Measurements from ENCODE around the gene PLIN4. TPM values are rescaled to one million over a fixed set of nuclear protein-coding genes. Genes with fewer than 3 reads are reported as not detected.

PLIN4 gene
- total and polyA plus RNA-seq, 2 donors (not counting 1 experiment from before 2014, with no cell fraction given): 0.07 to 5.3 TPM

DNA sequence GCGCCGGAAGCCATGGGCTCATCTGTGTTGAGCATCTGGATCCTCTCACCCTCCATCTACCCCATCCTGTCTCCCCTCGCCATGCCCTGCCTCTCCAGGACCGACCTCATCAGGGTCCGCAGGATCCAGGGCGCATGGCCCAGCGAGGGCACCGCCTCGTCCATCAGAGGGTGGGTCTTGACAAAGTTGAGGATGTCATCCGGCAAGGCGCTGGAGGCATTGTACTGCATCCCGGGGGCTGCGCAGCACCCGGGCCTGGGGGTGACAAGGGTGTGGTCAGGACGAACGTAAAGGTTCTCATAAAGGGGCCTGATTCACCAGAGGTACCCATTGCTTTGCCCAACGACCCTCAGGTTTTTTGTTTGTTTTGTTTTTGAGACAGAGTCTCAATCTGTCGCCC lies 31.7 kb upstream of the PLIN4 start:
- Histone ChIP-seq H3K27ac (ENCODE audit: insufficient read depth, low read length) (no peak overlapping the region), H3K9me3 (ENCODE audit: control insufficient read depth, insufficient read depth, low read depth, low read length) (no peaks in the 10 kb centered on the region), H3K27me3 (ENCODE audit: control insufficient read depth, insufficient read depth, low read length) (no peaks in the 10 kb centered on the region), H3K4me2 (ENCODE audit: extremely low read depth, insufficient read depth, low read length) (no peak overlapping the region), H3K9ac (ENCODE audit: insufficient read depth, low read length) (no peak overlapping the region), H2AFZ (ENCODE audit: low read length) (no peak overlapping the region), H3K4me3 (replicated peaks in 1 of 4; ENCODE audit: control extremely low read depth in 1 of 4, insufficient read depth in 1 of 4, low read depth in 3 of 4, low read length in 4 of 4) (no peak overlapping the region), H3K4me1 (ENCODE audit: control insufficient read depth, extremely low read depth, insufficient read depth, low read length) (no peaks in the 10 kb centered on the region), H3K36me3 (ENCODE audit: control insufficient read depth, insufficient read depth, low read length) (no peaks in the 10 kb centered on the region), H4K20me1 (ENCODE audit: control insufficient read depth, extremely low read depth, insufficient read depth, low read length) (no peaks in the 10 kb centered on the region), H3K79me2 (ENCODE audit: control insufficient read depth, insufficient read depth, low read length) (no peaks in the 10 kb centered on the region)
- DNase-seq (ENCODE audit: low read depth in 2 of 2): no peak
- TF ChIP-seq, protein P1, sequence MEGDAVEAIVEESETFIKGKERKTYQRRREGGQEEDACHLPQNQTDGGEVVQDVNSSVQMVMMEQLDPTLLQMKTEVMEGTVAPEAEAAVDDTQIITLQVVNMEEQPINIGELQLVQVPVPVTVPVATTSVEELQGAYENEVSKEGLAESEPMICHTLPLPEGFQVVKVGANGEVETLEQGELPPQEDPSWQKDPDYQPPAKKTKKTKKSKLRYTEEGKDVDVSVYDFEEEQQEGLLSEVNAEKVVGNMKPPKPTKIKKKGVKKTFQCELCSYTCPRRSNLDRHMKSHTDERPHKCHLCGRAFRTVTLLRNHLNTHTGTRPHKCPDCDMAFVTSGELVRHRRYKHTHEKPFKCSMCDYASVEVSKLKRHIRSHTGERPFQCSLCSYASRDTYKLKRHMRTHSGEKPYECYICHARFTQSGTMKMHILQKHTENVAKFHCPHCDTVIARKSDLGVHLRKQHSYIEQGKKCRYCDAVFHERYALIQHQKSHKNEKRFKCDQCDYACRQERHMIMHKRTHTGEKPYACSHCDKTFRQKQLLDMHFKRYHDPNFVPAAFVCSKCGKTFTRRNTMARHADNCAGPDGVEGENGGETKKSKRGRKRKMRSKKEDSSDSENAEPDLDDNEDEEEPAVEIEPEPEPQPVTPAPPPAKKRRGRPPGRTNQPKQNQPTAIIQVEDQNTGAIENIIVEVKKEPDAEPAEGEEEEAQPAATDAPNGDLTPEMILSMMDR (conservative IDR thresholded peaks at IDR 0.05 in 1 of 2, IDR thresholded peaks at IDR 0.05 in 1 of 2; ENCODE audit: low read depth in 1 of 2, low read length in 2 of 2): no peak
- no peak for TF ChIP-seq EZH2 (IDR thresholded peaks at IDR 0.05; ENCODE audit: low read length, missing control alignments)

DNA sequence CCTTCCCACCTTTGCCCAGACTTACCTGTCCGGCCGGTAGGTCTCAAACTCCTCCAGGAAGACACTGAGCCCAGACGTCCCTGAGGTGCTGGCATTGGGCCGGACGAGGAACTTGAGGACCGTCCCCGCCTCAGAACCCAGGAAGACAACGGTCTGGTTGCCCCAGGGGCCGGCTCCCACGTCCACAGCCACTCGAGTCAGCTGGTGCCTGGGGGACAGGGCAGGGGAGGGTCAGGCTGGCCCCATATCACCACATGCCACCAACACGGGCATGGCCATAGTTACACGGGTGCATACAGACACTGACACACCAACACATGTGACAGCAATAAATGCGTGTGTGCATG lies 29.9 kb upstream of the PLIN4 start:
- no peaks in the 10 kb centered on the region for H3K9me3 ChIP-seq (ENCODE audit: control insufficient read depth, insufficient read depth, low read depth, low read length)
- TF ChIP-seq, protein P1 (conservative IDR thresholded peaks at IDR 0.05 in 1 of 2, IDR thresholded peaks at IDR 0.05 in 1 of 2; ENCODE audit: low read depth in 1 of 2, low read length in 2 of 2): no peak
- H3K27ac ChIP-seq (ENCODE audit: insufficient read depth, low read length): no peak overlapping the region
- no peaks in the 10 kb centered on the region for H4K20me1 ChIP-seq (ENCODE audit: control insufficient read depth, extremely low read depth, insufficient read depth, low read length)
- H3K79me2 ChIP-seq (ENCODE audit: control insufficient read depth, insufficient read depth, low read length): no peaks in the 10 kb centered on the region
- no peak for DNase-seq (ENCODE audit: low read depth in 2 of 2)
- no peak overlapping the region for H3K9ac ChIP-seq (ENCODE audit: insufficient read depth, low read length)
- no peak overlapping the region for H2AFZ ChIP-seq (ENCODE audit: low read length)
- H3K4me2 ChIP-seq (ENCODE audit: extremely low read depth, insufficient read depth, low read length): no peak overlapping the region
- H3K36me3 ChIP-seq (ENCODE audit: control insufficient read depth, insufficient read depth, low read length): no peaks in the 10 kb centered on the region
- no peak overlapping the region for H3K4me3 ChIP-seq (replicated peaks in 1 of 4; ENCODE audit: control extremely low read depth in 1 of 4, insufficient read depth in 1 of 4, low read depth in 3 of 4, low read length in 4 of 4)
- no peaks in the 10 kb centered on the region for H3K4me1 ChIP-seq (ENCODE audit: control insufficient read depth, extremely low read depth, insufficient read depth, low read length)
- H3K27me3 ChIP-seq (ENCODE audit: control insufficient read depth, insufficient read depth, low read length): no peaks in the 10 kb centered on the region

GRCh38 chr19:4547303-4548237 lies 29.3 kb upstream of the PLIN4 start:
- no peak overlapping the region for H3K4me3 ChIP-seq (replicated peaks in 1 of 4; ENCODE audit: control extremely low read depth in 1 of 4, insufficient read depth in 1 of 4, low read depth in 3 of 4, low read length in 4 of 4)
- peak in 1 of 2 donors; percentile 14 for DNase-seq (ENCODE audit: low read depth in 2 of 2)
- no peaks in the 10 kb centered on the region for H3K27me3 ChIP-seq (ENCODE audit: control insufficient read depth, insufficient read depth, low read length)
- no peak overlapping the region for H2AFZ ChIP-seq (ENCODE audit: low read length)
- no peaks in the 10 kb centered on the region for H3K36me3 ChIP-seq (ENCODE audit: control insufficient read depth, insufficient read depth, low read length)
- no peaks in the 10 kb centered on the region for H4K20me1 ChIP-seq (ENCODE audit: control insufficient read depth, extremely low read depth, insufficient read depth, low read length)
- H3K9ac ChIP-seq (ENCODE audit: insufficient read depth, low read length): no peak overlapping the region
- H3K4me2 ChIP-seq (ENCODE audit: extremely low read depth, insufficient read depth, low read length): no peak overlapping the region
- no peak overlapping the region for H3K27ac ChIP-seq (ENCODE audit: insufficient read depth, low read length)
- no peaks in the 10 kb centered on the region for H3K79me2 ChIP-seq (ENCODE audit: control insufficient read depth, insufficient read depth, low read length)
- TF ChIP-seq EZH2 (IDR thresholded peaks at IDR 0.05; ENCODE audit: low read length, missing control alignments): no peak
- TF ChIP-seq, protein P1 (conservative IDR thresholded peaks at IDR 0.05 in 1 of 2, IDR thresholded peaks at IDR 0.05 in 1 of 2; ENCODE audit: low read depth in 1 of 2, low read length in 2 of 2): peak in 1 of 2 donors; percentile 29
- no peaks in the 10 kb centered on the region for H3K4me1 ChIP-seq (ENCODE audit: control insufficient read depth, extremely low read depth, insufficient read depth, low read length)
- H3K9me3 ChIP-seq (ENCODE audit: control insufficient read depth, insufficient read depth, low read depth, low read length): no peaks in the 10 kb centered on the region
